Stimulated activated memory B cell treated with anti-CD40 and anti-IgM and Interleukin-4, amounts not matched to agents 10 μg/mL and 1 μg/mL and 100 μg/mL, for 72 hours (primary cell): ENCODE results near the gene SCN2A.

Source experiments
- ATAC-seq: fragments of 150-1000 bp; cut with Tn5 transposase; 2 replicates; pipeline ENCODE4 v1.10.0; 2021
- H3K27ac Mint-ChIP-seq: one replicate; pipeline ENCODE4 v1.8.0; 2022; ENCODE audit warnings: mild to moderate bottlenecking, mixed read lengths
- H3K27me3 Mint-ChIP-seq: one replicate; pipeline ENCODE4 v1.8.0; 2022; ENCODE audit warnings: mixed read lengths
- H3K36me3 Mint-ChIP-seq: one replicate; pipeline ENCODE4 v1.8.0; 2022; ENCODE audit warnings: mixed read lengths
- H3K4me1 Mint-ChIP-seq: one replicate; pipeline ENCODE4 v1.8.0; 2022; ENCODE audit warnings: mixed read lengths
- H3K4me3 Mint-ChIP-seq: one replicate; pipeline ENCODE4 v1.8.0; 2022; ENCODE audit warnings: mild to moderate bottlenecking, moderate library complexity, mixed read lengths
- H3K9me3 Mint-ChIP-seq: one replicate; pipeline ENCODE4 v1.8.0; 2022; ENCODE audit warnings: mixed read lengths

SCN2A gene

DNA sequence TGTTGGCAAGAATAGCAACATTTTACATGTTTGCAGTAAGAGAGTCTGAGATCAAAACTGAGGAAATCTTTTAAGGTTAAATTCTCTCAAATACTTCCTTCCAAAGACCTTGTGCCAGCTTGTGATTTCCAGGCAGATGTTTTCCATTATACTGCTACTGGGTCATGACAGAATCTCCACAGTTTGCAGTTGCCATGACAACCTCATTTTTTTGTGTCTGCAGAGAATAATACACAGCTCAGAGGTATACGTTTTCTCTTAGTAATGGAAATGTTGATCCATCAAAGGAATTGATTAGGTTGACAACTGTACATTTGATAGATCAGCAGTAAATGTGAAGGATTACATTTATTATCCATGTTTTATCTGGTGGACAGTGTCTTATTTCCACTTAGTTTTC, 201.2 kb downstream of the SCN2A start:
- H3K27ac Mint-ChIP-seq = no peak overlapping the region
- no peak overlapping the region for H3K4me3 Mint-ChIP-seq
- no peaks in the 10 kb centered on the region for H3K36me3 Mint-ChIP-seq
- H3K9me3 Mint-ChIP-seq = no peaks in the 10 kb centered on the region
- ATAC-seq = no peak
- H3K4me1 Mint-ChIP-seq = no peaks in the 10 kb centered on the region
- H3K27me3 Mint-ChIP-seq = no peaks in the 10 kb centered on the region
